Stimulated activated CD8-positive, alpha-beta memory T cell treated with anti-CD3 and anti-CD28 coated beads, Interleukin-12 subunit alpha, Interleukin-12 subunit beta, amount 100 ng/mL, for 24 hours (primary cell): Measurements from ENCODE around the gene TOP2A.
"Not testable (repeated sequence)": the region's sequence is repeated elsewhere in the genome, so short reads cannot be mapped to it uniquely, and the experiment has no call there.

Experiments used
- DNase-seq: peaks from one replicate; pipeline ENCODE4 v3.0.0-alpha.2; 2020; ENCODE audit errors: extremely low read depth

Gene TOP2A

GRCh38 chr17:40430272-40431230 is 12.9 kb upstream of the TOP2A start:
- no peak for DNase-seq

GRCh38 chr17:40427002-40427491 is 9.4 kb upstream of the TOP2A start:
- no peak for DNase-seq

- no peak for DNase-seq
Measured at GRCh38 chr17:40425741-40426140, 8.0 kb upstream of the TOP2A start.

- DNase-seq = no peak
Measured at GRCh38 chr17:40422990-40423633, 5.4 kb upstream of the TOP2A start.

GRCh38 chr17:40419559-40420331 is 2.0 kb upstream of the TOP2A start:
- no peak for DNase-seq

- DNase-seq = no peak
Measured at GRCh38 chr17:40418428-40418706, 671 bp upstream of the TOP2A start.

- DNase-seq = no peak
Measured at GRCh38 chr17:40417258-40417608, 463 bp downstream of the TOP2A start.

GRCh38 chr17:40416671-40417070 is 1.0 kb downstream of the TOP2A start:
- no peak for DNase-seq

- DNase-seq = no peak
Measured at GRCh38 chr17:40415390-40415789, 2.3 kb downstream of the TOP2A start.

- DNase-seq = not testable (repeated sequence)
Measured at GRCh38 chr17:40414312-40414711, 3.4 kb downstream of the TOP2A start.

- DNase-seq = no peak
Measured at GRCh38 chr17:40412880-40413279, 4.8 kb downstream of the TOP2A start.

GRCh38 chr17:40411821-40412220 is 5.9 kb downstream of the TOP2A start:
- DNase-seq = no peak

GRCh38 chr17:40410082-40410481 is 7.6 kb downstream of the TOP2A start:
- no peak for DNase-seq

- DNase-seq = not testable (repeated sequence)
Measured at GRCh38 chr17:40409540-40409939, 8.2 kb downstream of the TOP2A start.

- DNase-seq = no peak
Measured at GRCh38 chr17:40407460-40407859, 10.2 kb downstream of the TOP2A start.

GRCh38 chr17:40404003-40404402 is 13.7 kb downstream of the TOP2A start:
- no peak for DNase-seq

GRCh38 chr17:40402668-40403067 is 15.0 kb downstream of the TOP2A start:
- DNase-seq = no peak

- DNase-seq = no peak
Measured at GRCh38 chr17:40399185-40399584, 18.5 kb downstream of the TOP2A start.

GRCh38 chr17:40386555-40386954 is 31.1 kb downstream of the TOP2A start:
- DNase-seq = not testable (repeated sequence)

- DNase-seq = no peak
Measured at GRCh38 chr17:40382251-40382650, 35.4 kb downstream of the TOP2A start.

GRCh38 chr17:40378966-40379365 is 38.7 kb downstream of the TOP2A start:
- DNase-seq = no peak

GRCh38 chr17:40377832-40378231 is 39.9 kb downstream of the TOP2A start:
- DNase-seq = no peak
